Liver (tissue), 9 donors: ENCODE results near the gene RBP4. TPM values are rescaled to one million over a fixed set of nuclear protein-coding genes. Genes with fewer than 3 reads are reported as not detected.

Source experiments
- DNase-seq: peaks from one replicate; pipeline ENCODE4 v3.0.0-alpha.2; 2017; ENCODE audit warnings: low spot score
- H3K27ac ChIP-seq, 2 donors: one replicate each; pipeline ENCODE4 v1.7.0; 2013; ENCODE audit warnings: inconsistent platforms in 2 of 2, low read length in 2 of 2, control low read depth in 1 of 2, low read depth in 1 of 2, mild to moderate bottlenecking in 1 of 2
- H3K27me3 ChIP-seq, 4 donors: one replicate each; pipeline versions ENCODE4 v1.6.1 to v1.7.0; 2013; ENCODE audit warnings: low read length in 3 of 4, inconsistent platforms in 1 of 4, mild to moderate bottlenecking in 1 of 4, moderate library complexity in 1 of 4; ENCODE audit not compliant: control insufficient read depth in 4 of 4, insufficient read depth in 4 of 4
- H3K36me3 ChIP-seq, 4 donors: one replicate each; pipeline versions ENCODE4 v1.6.1 to v1.7.0; 2013; ENCODE audit warnings: low read length in 3 of 4, mild to moderate bottlenecking in 3 of 4, low read depth in 1 of 4, moderate library complexity in 1 of 4; ENCODE audit not compliant: control insufficient read depth in 4 of 4, insufficient read depth in 3 of 4
- H3K4me1 ChIP-seq, 4 donors: one replicate each; pipeline versions ENCODE4 v1.6.1 to v1.7.0; 2013; ENCODE audit warnings: low read length in 3 of 4, mild to moderate bottlenecking in 3 of 4, moderate library complexity in 1 of 4; ENCODE audit not compliant: control insufficient read depth in 4 of 4, insufficient read depth in 4 of 4
- H3K4me3 ChIP-seq, 3 donors: one replicate each; pipeline versions ENCODE4 v1.6.1 to v1.7.0; 2013; ENCODE audit warnings: low read length in 3 of 3, control low read depth in 1 of 3, low read depth in 1 of 3, mild to moderate bottlenecking in 1 of 3
- H3K9ac ChIP-seq, 2 donors: one replicate each; pipeline ENCODE4 v1.7.0; 2013; ENCODE audit warnings: low read length in 2 of 2, mild to moderate bottlenecking in 2 of 2, moderate library complexity in 2 of 2, control low read depth in 1 of 2, low read depth in 1 of 2
- H3K9me3 ChIP-seq, 4 donors: one replicate each; pipeline versions ENCODE4 v1.6.1 to v1.7.0; 2013; ENCODE audit warnings: low read length in 3 of 4; ENCODE audit not compliant: control insufficient read depth in 4 of 4
- ATF3 ChIP-seq: IDR thresholded peaks from 2 replicates; pipeline ENCODE4 v1.6.1; 2016; ENCODE audit warnings: antibody characterized with exemption
- CTCF ChIP-seq: fragments of 150-350 bp; IDR thresholded peaks from 2 replicates; pipeline ENCODE4 v1.5.1; 2017; ENCODE audit warnings: improper control_type of control experiment, low read depth, low read length; ENCODE audit not compliant: missing input control
- FOXA1 ChIP-seq: IDR thresholded peaks from 2 replicates; pipeline ENCODE4 v1.6.1; 2016; ENCODE audit warnings: antibody characterized with exemption
- FOXA2 ChIP-seq: IDR thresholded peaks from 2 replicates; pipeline ENCODE4 v1.6.1; 2016; ENCODE audit warnings: antibody characterized with exemption
- HNF4A ChIP-seq, 2 donors: conservative IDR thresholded peaks; 2 replicates each; pipeline ENCODE4 v1.6.1; 2016; ENCODE audit warnings: antibody characterized with exemption in 2 of 2, mild to moderate bottlenecking in 2 of 2
- JUND ChIP-seq, 2 donors: IDR thresholded peaks; 2 replicates each; pipeline ENCODE4 v1.6.1; 2016; ENCODE audit warnings: antibody characterized with exemption in 2 of 2
- MAX ChIP-seq: IDR thresholded peaks from 2 replicates; pipeline ENCODE4 v1.6.1; 2016; ENCODE audit warnings: antibody characterized with exemption
- NR2F2 ChIP-seq: IDR thresholded peaks from 2 replicates; pipeline ENCODE4 v1.6.1; 2016; ENCODE audit warnings: antibody characterized with exemption
- REST ChIP-seq: IDR thresholded peaks from 2 replicates; pipeline ENCODE4 v1.6.1; 2016; ENCODE audit warnings: antibody characterized with exemption, mild to moderate bottlenecking
- RXRA ChIP-seq, 2 donors: IDR thresholded peaks; 2 replicates each; pipeline ENCODE4 v1.6.1; 2017 to 2018; ENCODE audit warnings: antibody characterized with exemption in 2 of 2, mild to moderate bottlenecking in 1 of 2
- SP1 ChIP-seq: IDR thresholded peaks from 2 replicates; pipeline ENCODE4 v1.6.1; 2018; ENCODE audit warnings: antibody characterized with exemption, mild to moderate bottlenecking
- YY1 ChIP-seq: IDR thresholded peaks from 2 replicates; pipeline ENCODE4 v1.6.1; 2016; ENCODE audit warnings: antibody characterized with exemption, mild to moderate bottlenecking
- ZBTB33 ChIP-seq: IDR thresholded peaks from 2 replicates; pipeline ENCODE4 v1.6.1; 2016; ENCODE audit warnings: antibody characterized with exemption
- WGBS: extraction: QIAGEN DNeasy Blood & Tissue Kit; methylation state at CpG from one replicate; pipeline ENCODE4 v1.1.7; 2013; 5-methylcytosine and 5-hydroxymethylcytosine counted together
- polyA plus RNA-seq, 2 donors: library from polyadenylated mRNA; stranded (reverse) in 1 of 2; unstranded in 1 of 2; fragments of 200-250 nt in 1 of 2; fragments of >200 nt in 1 of 2; fragmentation: Nextera tagmentation in 1 of 2; extraction: Ambion mirVana in 1 of 2; gene quantifications; one replicate each; pipeline versions ENCODE4 v1.2.1 to v1.2.3, GENCODE V29; 2013 to 2015
- total RNA-seq, 2 donors: library from RNA; depleted of rRNA; stranded (reverse); fragments of >200 nt; gene quantifications; one replicate each; pipeline ENCODE4 v1.2.3, GENCODE V29; 2014
- donor health status: healthy.
- donor health status: healthy.
- donor health status: healthy.
- donor health status: healthy.
- donor health status: healthy.

The RBP4 gene
- total and polyA plus RNA-seq, 4 donors = 1,174 to 10,329 (median 3,953) TPM

- Histone ChIP-seq H3K4me3 (no peak overlapping the region), H3K4me1 (no peaks in the 10 kb centered on the region), H3K27me3 (no peaks in the 10 kb centered on the region), H3K27ac (no peak overlapping the region), H3K9ac (no peak overlapping the region), H3K9me3 (peaks cover 0 to 3% (median 0%) of the 10 kb centered on the region in 4 donors), H3K36me3 (no peaks in the 10 kb centered on the region)
- no peak for DNase-seq
- TF ChIP-seq ZBTB33 = no peak
- no peak for TF ChIP-seq JUND (IDR thresholded peaks at IDR 0.05)
- TF ChIP-seq CTCF = no peak
- TF ChIP-seq FOXA1 = no peak
- no peak for TF ChIP-seq YY1
- no peak for TF ChIP-seq FOXA2
- TF ChIP-seq MAX = no peak
- TF ChIP-seq NR2F2 = no peak
- TF ChIP-seq SP1 = no peak
- TF ChIP-seq HNF4A (conservative IDR thresholded peaks at IDR 0.05) = no peak
- no peak for TF ChIP-seq ATF3
- TF ChIP-seq REST = no peak
- no peak for TF ChIP-seq RXRA (IDR thresholded peaks at IDR 0.05)
- 85% methylated on average over 6 of the region's 6 CpGs for WGBS
These were observed 40.5 kb downstream of the RBP4 start for GRCh38 chr10:93560541-93560940.

GRCh38 chr10:93559490-93559889 is 41.5 kb downstream of the RBP4 start:
- WGBS = 96% methylated on average over 9 of the region's 9 CpGs
- no peak overlapping the region for H3K4me3 ChIP-seq
- H3K36me3 ChIP-seq = no peaks in the 10 kb centered on the region

More at GRCh38 chr10:93559490-93559889, 41.5 kb downstream of the RBP4 start:
- DNase-seq = no peak
- Histone ChIP-seq H3K9me3 (peaks cover 0 to 3% (median 0%) of the 10 kb centered on the region in 4 donors), H3K27ac (no peak overlapping the region), H3K27me3 (no peaks in the 10 kb centered on the region), H3K9ac (no peak overlapping the region), H3K4me1 (no peaks in the 10 kb centered on the region)
- no peak for TF ChIP-seq CTCF
- TF ChIP-seq ATF3 = no peak
- TF ChIP-seq YY1 = no peak
- no peak for TF ChIP-seq REST
- TF ChIP-seq FOXA1 = no peak
